Subcutaneous adipose tissue (tissue), 4 donors: ENCODE results near the gene ATP2C2. TPM values are rescaled to one million over a fixed set of nuclear protein-coding genes. Genes with fewer than 3 reads are reported as not detected.

Source experiments
- total RNA-seq, 4 donors: library from RNA; depleted of rRNA; stranded (reverse); fragments of >200 nt; gene quantifications; one replicate each; pipeline ENCODE4 v1.1.0, GENCODE V29; 2016
- TF ChIP-seq, protein P1 (sequence below): fragments of 450-650 bp; IDR thresholded peaks from one replicate; pipeline ENCODE4 v1.5.1; 2016; ENCODE audit warnings: low read depth, mild to moderate bottlenecking, control low read depth, antibody characterized with exemption, moderate library complexity

ATP2C2 gene
- total RNA-seq, 4 donors from 2014 or later: not detected

DNA sequence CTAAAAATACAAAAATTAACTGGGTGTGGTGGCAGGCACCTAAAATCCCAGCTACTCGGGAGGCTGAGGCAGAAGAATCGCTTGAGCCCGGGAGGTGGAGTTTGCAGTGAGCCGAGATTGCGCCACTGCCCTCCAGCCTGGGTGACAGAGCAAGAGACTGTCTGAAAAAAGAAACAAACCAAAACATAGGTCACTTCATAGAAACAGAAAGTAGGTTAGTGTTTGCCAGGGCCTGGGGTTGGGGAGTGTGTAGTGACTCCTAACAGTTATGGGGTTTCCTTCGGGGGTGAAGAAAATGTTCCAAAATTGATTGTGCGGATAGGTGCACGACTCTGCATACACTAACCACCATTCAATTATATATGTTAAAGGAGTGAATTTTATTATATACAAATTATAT lies 59.2 kb downstream of the ATP2C2 start:
- TF ChIP-seq, protein P1, sequence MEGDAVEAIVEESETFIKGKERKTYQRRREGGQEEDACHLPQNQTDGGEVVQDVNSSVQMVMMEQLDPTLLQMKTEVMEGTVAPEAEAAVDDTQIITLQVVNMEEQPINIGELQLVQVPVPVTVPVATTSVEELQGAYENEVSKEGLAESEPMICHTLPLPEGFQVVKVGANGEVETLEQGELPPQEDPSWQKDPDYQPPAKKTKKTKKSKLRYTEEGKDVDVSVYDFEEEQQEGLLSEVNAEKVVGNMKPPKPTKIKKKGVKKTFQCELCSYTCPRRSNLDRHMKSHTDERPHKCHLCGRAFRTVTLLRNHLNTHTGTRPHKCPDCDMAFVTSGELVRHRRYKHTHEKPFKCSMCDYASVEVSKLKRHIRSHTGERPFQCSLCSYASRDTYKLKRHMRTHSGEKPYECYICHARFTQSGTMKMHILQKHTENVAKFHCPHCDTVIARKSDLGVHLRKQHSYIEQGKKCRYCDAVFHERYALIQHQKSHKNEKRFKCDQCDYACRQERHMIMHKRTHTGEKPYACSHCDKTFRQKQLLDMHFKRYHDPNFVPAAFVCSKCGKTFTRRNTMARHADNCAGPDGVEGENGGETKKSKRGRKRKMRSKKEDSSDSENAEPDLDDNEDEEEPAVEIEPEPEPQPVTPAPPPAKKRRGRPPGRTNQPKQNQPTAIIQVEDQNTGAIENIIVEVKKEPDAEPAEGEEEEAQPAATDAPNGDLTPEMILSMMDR: no peak

DNA sequence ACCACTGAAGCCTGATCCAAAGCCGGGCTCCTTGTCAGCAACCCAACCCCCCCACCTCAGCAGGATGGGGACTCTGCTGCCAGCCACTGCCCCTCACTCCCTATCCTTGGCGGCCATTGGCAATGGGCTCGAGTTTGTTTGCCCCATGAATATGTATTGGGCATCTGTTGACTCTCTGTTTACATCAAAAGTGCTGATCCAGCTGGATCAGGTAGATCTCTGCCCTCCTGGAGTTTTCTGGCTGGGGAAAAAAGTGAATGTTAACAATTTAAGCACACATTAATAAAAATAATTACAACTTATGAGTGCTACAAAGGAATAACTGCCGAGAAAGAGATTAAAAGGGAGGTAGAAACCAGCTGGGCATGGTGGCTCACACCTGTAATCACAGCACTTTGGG lies 62.5 kb downstream of the ATP2C2 start:
- TF ChIP-seq, protein P1: no peak

DNA sequence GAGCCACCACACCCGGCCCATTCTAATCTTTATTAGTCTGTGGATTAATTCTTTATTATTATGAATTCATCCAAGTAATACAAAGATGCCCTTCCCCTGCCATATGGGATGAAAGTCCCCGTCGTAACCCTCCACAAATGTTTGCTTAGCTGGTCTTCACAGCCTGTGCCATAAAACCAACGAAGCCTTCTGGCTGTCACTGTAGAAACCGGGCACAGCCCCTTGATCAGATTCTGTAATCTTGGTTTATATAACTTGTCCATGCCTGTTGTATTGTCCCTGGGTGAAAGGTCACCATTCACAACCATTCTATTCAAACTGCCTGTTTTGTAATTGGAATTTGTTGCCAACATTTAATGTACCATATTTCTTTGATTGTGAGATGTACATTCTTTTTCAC lies 66.5 kb downstream of the ATP2C2 start:
- TF ChIP-seq, protein P1: no peak

DNA sequence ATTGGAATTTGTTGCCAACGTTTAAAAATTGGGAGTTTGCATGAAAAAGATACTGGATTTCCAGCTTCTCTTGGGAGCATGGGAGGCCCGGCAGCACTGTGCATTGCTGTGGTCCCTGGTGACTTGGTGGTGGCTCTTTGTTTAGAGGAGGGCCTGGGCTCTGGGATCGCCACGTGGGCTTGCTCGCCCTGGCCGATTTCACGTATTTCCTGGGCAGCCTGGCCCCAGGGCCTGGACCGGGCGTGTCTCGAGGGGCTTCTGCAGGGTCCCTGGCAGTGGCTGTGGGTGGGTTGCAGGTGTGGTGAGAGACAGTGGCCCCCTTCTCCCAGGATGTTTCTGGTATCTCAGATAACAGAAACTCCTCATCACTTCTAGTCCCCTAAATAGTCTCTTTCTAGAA lies 67.9 kb downstream of the ATP2C2 start:
- TF ChIP-seq, protein P1: no peak

DNA sequence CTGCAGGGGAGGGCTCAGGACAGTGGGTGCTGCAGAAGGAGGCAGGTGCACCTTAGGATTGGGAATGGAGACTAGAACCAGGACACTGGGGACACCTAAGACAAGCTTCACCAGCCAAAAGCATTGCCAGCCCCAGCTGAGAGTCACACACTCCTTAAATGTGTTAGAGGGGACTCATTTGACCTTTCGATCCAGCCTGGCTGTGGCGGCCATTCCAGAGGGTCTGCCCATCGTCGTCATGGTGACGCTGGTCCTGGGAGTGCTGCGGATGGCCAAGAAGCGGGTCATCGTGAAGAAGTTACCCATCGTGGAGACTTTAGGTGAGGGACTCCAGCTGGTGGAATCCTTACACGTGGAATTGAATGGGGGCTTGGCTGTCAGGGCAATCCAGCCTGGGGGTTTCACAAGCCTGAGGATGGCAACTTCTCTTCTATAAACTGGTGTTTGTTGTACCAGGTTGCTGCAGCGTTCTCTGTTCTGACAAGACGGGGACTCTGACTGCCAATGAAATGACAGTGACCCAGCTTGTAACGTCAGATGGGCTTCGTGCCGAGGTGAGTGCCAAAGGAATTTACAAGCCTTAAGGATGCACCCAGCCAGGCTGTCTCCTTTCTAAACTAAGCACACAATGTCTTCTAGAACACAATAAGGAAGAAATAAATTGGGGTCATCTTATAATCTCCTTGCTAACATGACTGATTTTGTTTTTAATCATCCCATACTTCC lies 70.8 kb downstream of the ATP2C2 start:
- TF ChIP-seq, protein P1: no peak

DNA sequence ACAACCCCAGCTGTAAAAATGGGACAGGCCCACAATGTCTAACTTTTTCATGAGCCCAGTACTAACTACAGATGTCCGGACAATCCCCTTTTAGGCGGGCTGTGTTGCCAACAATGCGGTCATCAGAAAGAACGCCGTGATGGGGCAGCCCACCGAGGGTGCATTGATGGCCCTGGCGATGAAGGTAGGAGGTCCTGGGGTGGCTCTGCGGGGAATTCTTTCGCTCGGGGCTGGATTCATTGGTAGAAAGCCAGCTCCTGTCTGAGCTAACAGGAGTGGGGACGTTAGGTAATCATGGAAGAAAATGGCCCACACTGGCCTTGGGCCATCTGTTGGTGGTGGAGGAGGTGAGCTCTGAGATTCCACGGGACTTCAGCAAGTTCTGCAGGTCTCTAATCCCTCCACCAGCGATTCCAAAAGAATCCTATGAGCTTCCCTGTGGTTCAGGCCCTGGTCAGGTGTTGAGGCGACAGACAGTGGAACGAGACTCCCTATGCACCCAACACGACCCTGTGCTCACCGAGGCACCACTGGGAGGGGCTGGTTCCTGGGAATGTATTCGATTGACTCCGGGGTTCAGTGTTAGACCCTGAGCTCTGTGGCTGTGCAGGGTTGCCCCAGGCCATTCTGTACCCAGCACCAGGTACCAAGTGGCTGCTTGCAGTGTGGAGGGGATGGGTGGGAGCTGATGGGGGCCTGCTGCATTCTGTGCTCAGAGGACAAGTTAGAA lies 74.2 kb downstream of the ATP2C2 start:
- TF ChIP-seq, protein P1: no peak

DNA sequence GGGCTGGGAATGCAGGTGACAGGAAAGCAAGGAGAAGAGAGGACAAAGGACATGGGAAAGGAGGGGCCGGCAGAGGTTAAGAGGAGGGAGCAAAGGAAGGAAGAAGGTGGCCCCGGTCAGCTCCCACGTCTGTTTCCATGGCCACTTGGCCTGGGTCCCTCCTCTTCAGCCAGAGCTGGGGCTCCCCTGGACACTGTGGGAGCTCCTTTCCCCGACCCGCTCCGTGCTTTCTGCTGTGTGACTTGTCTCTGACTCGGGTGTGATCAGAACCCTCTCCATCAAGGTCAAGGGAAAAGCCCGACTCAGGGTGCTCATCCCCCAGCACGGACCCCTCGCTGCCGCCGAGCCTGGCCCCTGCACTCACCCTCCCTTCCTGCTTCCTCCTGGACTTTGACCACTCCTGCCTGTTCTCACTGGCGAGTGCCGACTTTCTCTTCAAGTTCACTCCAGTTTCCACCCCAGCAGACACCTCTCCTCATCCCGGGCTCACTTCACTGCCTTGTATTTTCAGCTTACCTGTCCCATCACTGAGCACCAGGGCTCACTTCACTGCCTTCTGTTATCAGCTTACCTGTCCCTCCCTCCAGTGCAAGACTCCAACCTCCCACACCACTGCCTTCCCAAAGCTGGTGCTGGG lies 74.9 kb downstream of the ATP2C2 start:
- TF ChIP-seq, protein P1: no peak
